SJSA1 (cell line): ENCODE measurements around the gene MCM9. TPM values are rescaled to one million over a fixed set of nuclear protein-coding genes. Genes with fewer than 3 reads are reported as not detected.

Source experiments
- DNase-seq, 2 experiments: peaks; one replicate each; pipeline ENCODE4 v3.0.0-alpha.2; 2015 to 2020; ENCODE audit warnings: low spot score in 2 of 2, low read depth in 1 of 2
- H3K27ac ChIP-seq: fragments of 250-450 bp; sonication (Bioruptor Pico); 2 replicates; pipeline ENCODE4 v1.5.1; 2020; ENCODE audit warnings: mild to moderate bottlenecking, moderate library complexity
- H3K27me3 ChIP-seq: fragments of 250-450 bp; sonication (Bioruptor Pico); replicated peaks from 2 replicates; pipeline ENCODE4 v1.5.1; 2020; ENCODE audit warnings: mild to moderate bottlenecking, moderate library complexity
- H3K36me3 ChIP-seq: fragments of 250-450 bp; sonication (Bioruptor Pico); 2 replicates; pipeline ENCODE4 v1.5.1; 2020; ENCODE audit warnings: mild to moderate bottlenecking
- H3K4me1 ChIP-seq: fragments of 250-450 bp; sonication (Bioruptor Pico); replicated peaks from 2 replicates; pipeline ENCODE4 v1.6.1; 2021; ENCODE audit warnings: mild to moderate bottlenecking
- H3K4me3 ChIP-seq: fragments of 250-450 bp; sonication (Bioruptor Pico); 2 replicates; pipeline ENCODE4 v1.5.1; 2020; ENCODE audit warnings: mild to moderate bottlenecking
- H3K9me3 ChIP-seq: fragments of 250-450 bp; sonication (Bioruptor Pico); replicated peaks from 2 replicates; pipeline ENCODE4 v1.5.1; 2020; ENCODE audit warnings: mild to moderate bottlenecking
- total RNA-seq: library from RNA; depleted of rRNA; stranded (reverse); fragments of >200 nt; shearing (Covaris generic); gene quantifications from 2 replicates; pipeline ENCODE4 v1.2.3, GENCODE V29; 2014

The MCM9 gene
- total RNA-seq, 1 experiment from 2014 or later: 8.0 TPM

- H3K9me3 ChIP-seq: 0 out of 2 replicates have a peak, but pooled peaks cover 4% of the 10 kb centered on the region
- peak overlapping the region; percentile 94 for H3K4me3 ChIP-seq
- H3K36me3 ChIP-seq: peaks cover 33% of the 10 kb centered on the region
- no peak for DNase-seq
- H3K27ac ChIP-seq: peak overlapping the region; percentile 93
- peaks cover 20% of the 10 kb centered on the region for H3K4me1 ChIP-seq
- no peaks in the 10 kb centered on the region for H3K27me3 ChIP-seq
These were observed 39.7 kb downstream of the MCM9 start for GRCh38 chr6:118895261-118895560.

- Histone ChIP-seq H3K27me3 (no peaks in the 10 kb centered on the region), H3K36me3 (peaks cover 27% of the 10 kb centered on the region), H3K27ac (peak overlapping the region; percentile 93), H3K9me3 (0 out of 2 replicates have a peak, but pooled peaks cover 4% of the 10 kb centered on the region), H3K4me1 (peaks cover 20% of the 10 kb centered on the region), H3K4me3 (peak overlapping the region; percentile 94)
- peak; percentile 60 to 72 for DNase-seq
These were observed 40.3 kb downstream of the MCM9 start for GRCh38 chr6:118894425-118895260.

GRCh38 chr6:118893807-118894424 is 41.0 kb downstream of the MCM9 start, which contains the start of gene ASF1A:
Gene ASF1A, plus strand, starts transcription at chr6:118894152. Its CDS starts 262 bp downstream, at chr6:118894414.
- Histone ChIP-seq H3K4me1 (peaks cover 20% of the 10 kb centered on the region), H3K27ac (peak within 1 kb of the TSS; percentile 93), H3K4me3 (peak within 1 kb of the TSS; percentile 94), H3K9me3 (0 out of 2 replicates have a peak, but pooled peaks cover 4% of the 10 kb centered on the region), H3K27me3 (no peaks in the 10 kb centered on the region), H3K36me3 (peaks cover 23% of the 10 kb centered on the region)
- DNase-seq: peak; percentile 96 to 98

GRCh38 chr6:118893064-118893806 is 41.7 kb downstream of the MCM9 start:
- H3K4me3 ChIP-seq: peak overlapping the region; percentile 94
- no peaks in the 10 kb centered on the region for H3K27me3 ChIP-seq
- H3K9me3 ChIP-seq: 0 out of 2 replicates have a peak, but pooled peaks cover 4% of the 10 kb centered on the region
- peaks cover 20% of the 10 kb centered on the region for H3K4me1 ChIP-seq
- peak overlapping the region; percentile 81 for H3K27ac ChIP-seq
- peak in 1 of 2 experiments; percentile 80 for DNase-seq
- H3K36me3 ChIP-seq: peaks cover 20% of the 10 kb centered on the region

- H3K4me1 ChIP-seq: peaks cover 20% of the 10 kb centered on the region
- 0 out of 2 replicates have a peak, but pooled peaks cover 4% of the 10 kb centered on the region for H3K9me3 ChIP-seq
- H3K4me3 ChIP-seq: peak overlapping the region; percentile 94
- no peaks in the 10 kb centered on the region for H3K27me3 ChIP-seq
- peaks cover 13% of the 10 kb centered on the region for H3K36me3 ChIP-seq
- H3K27ac ChIP-seq: peak overlapping the region; percentile 81
- peak in 1 of 2 experiments; percentile 45 for DNase-seq
These were observed 42.5 kb downstream of the MCM9 start for GRCh38 chr6:118892355-118892991.

GRCh38 chr6:118890997-118891790 is 43.8 kb downstream of the MCM9 start:
- no peak overlapping the region for H3K4me3 ChIP-seq
- H3K4me1 ChIP-seq: peaks cover 10% of the 10 kb centered on the region
- DNase-seq: no peak
- H3K9me3 ChIP-seq: 0 out of 2 replicates have a peak, but pooled peaks cover 4% of the 10 kb centered on the region
- no peak overlapping the region for H3K27ac ChIP-seq
- H3K36me3 ChIP-seq: peaks cover 12% of the 10 kb centered on the region
- H3K27me3 ChIP-seq: no peaks in the 10 kb centered on the region

GRCh38 chr6:118889163-118889562 is 45.8 kb downstream of the MCM9 start:
- Histone ChIP-seq H3K27ac (no peak overlapping the region), H3K9me3 (no peaks in the 10 kb centered on the region), H3K36me3 (peaks cover under 1% of the 10 kb centered on the region; the same call in 1 of the 2 replicates), H3K4me3 (no peak overlapping the region), H3K27me3 (no peaks in the 10 kb centered on the region), H3K4me1 (peaks cover 9% of the 10 kb centered on the region)
- no peak for DNase-seq

GRCh38 chr6:118886641-118887040 is 48.3 kb downstream of the MCM9 start:
- H3K4me3 ChIP-seq: no peak overlapping the region
- no peaks in the 10 kb centered on the region for H3K27me3 ChIP-seq
- no peaks in the 10 kb centered on the region for H3K9me3 ChIP-seq
- DNase-seq: no peak
- H3K36me3 ChIP-seq: no peaks in the 10 kb centered on the region
- H3K4me1 ChIP-seq: no peaks in the 10 kb centered on the region; the same call in 1 of the 2 replicates
- no peak overlapping the region for H3K27ac ChIP-seq

GRCh38 chr6:118882314-118882905 is 52.5 kb downstream of the MCM9 start:
- H3K4me1 ChIP-seq: peaks cover 2% of the 10 kb centered on the region
- no peak overlapping the region for H3K27ac ChIP-seq
- no peak for DNase-seq
- H3K4me3 ChIP-seq: no peak overlapping the region
- no peaks in the 10 kb centered on the region for H3K27me3 ChIP-seq
- H3K9me3 ChIP-seq: no peaks in the 10 kb centered on the region
- no peaks in the 10 kb centered on the region for H3K36me3 ChIP-seq

- no peak for DNase-seq
- Histone ChIP-seq H3K4me1 (peaks cover 9% of the 10 kb centered on the region), H3K27ac (no peak overlapping the region), H3K4me3 (no peak overlapping the region), H3K27me3 (no peaks in the 10 kb centered on the region), H3K36me3 (no peaks in the 10 kb centered on the region), H3K9me3 (no peaks in the 10 kb centered on the region)
These were observed 53.3 kb downstream of the MCM9 start for GRCh38 chr6:118881440-118882313.

GRCh38 chr6:118877806-118878205 is 57.2 kb downstream of the MCM9 start:
- Histone ChIP-seq H3K4me3 (no peak overlapping the region), H3K4me1 (peaks cover 20% of the 10 kb centered on the region), H3K27ac (no peak overlapping the region), H3K36me3 (no peaks in the 10 kb centered on the region), H3K27me3 (no peaks in the 10 kb centered on the region), H3K9me3 (no peaks in the 10 kb centered on the region)
- no peak for DNase-seq
